CD4-positive, alpha-beta T cell treated with Interferon gamma for 1 hour (primary cell): ENCODE results near the gene DNAH10.
A peak's percentile ranks its signal among the peaks of the same experiment; 100 is the strongest.
"Not testable (repeated sequence)": the region's sequence is repeated elsewhere in the genome, so short reads cannot be mapped to it uniquely, and the experiment has no call there.

Source experiments
- DNase-seq: peaks from one replicate; pipeline ENCODE4 v3.0.0-alpha.2; 2020

Gene DNAH10

DNA sequence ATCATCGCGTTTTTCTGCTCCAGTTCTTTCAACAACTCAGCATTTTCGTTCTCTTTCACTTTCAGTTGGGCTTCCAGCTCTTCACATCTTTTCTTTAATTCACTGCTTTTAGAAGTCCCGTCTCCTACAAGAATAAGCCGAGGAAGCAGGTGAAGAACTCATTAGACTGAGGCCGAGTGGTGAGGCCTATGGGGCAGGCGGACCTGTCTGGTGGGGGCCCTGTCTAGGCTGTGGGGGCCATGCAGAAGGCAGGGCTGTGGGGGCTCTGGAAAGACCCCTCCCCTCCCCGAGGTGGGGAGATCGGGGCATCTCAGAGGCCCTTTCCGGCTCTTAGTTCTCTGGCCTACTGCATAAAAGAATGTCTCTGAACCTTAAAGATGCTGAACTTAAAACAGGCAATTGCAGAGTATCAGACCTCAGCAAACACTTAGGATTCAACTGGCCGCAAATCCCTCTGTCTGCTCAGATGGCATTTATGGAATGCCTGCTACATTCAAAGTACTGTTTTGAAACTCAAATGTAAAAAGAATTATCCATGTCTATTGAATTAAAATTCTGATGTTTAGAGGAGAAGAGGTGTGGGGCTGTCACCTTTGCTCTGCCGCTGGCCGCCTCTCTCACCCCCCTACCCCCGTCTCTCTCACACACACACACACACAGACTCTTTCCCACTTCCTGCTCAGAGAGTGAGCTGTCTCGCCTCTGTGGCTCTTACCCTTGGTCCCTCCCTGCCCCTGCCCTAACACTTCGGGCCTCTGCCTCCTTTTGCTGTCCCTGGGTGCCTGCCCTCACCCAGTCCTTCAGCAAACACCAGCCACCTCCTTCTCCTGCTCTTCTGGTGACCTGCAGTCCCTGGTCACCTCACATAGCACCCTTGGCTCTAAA, 175.8 kb downstream of the DNAH10 start:
- DNase-seq, result peak; percentile 58

DNA sequence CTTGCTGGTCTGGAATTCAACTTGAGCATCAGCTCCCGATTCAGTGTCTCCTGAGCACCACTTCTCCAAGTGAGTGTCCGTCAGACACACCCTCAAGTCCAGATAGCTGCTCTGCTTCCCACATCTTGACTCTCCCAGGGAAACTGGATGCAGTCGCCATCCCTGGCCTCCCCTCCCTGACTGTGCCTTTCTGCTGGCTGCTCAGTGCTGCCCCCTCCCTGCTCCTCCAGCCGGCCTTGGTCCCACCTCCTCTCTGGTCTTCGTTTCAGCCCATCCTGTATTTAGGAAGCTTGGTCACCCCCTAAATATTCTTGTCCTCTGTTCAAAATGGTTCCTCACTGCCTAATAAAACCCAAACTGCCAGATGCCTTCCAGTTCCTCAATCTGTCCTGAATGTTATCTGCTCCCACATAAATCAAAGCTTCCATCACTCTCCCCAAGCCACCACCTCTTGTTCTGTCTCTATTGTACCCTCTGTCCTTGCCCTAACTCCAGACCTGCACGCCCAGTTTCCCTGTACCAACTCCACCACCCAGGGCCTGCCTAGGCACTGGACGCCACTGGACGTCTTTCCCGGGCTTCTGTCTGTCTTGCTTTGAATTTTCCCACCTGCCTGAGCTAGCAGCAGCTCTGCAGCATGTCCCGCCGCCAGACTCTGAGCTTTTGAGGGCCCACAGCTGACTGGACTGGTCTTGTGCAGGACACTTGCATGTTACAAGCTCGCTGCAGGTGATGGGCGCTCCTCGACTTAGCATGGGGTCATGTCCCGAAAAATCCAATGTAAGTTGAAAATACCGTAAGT, 176.8 kb downstream of the DNAH10 start:
- DNase-seq, result no peak

DNA sequence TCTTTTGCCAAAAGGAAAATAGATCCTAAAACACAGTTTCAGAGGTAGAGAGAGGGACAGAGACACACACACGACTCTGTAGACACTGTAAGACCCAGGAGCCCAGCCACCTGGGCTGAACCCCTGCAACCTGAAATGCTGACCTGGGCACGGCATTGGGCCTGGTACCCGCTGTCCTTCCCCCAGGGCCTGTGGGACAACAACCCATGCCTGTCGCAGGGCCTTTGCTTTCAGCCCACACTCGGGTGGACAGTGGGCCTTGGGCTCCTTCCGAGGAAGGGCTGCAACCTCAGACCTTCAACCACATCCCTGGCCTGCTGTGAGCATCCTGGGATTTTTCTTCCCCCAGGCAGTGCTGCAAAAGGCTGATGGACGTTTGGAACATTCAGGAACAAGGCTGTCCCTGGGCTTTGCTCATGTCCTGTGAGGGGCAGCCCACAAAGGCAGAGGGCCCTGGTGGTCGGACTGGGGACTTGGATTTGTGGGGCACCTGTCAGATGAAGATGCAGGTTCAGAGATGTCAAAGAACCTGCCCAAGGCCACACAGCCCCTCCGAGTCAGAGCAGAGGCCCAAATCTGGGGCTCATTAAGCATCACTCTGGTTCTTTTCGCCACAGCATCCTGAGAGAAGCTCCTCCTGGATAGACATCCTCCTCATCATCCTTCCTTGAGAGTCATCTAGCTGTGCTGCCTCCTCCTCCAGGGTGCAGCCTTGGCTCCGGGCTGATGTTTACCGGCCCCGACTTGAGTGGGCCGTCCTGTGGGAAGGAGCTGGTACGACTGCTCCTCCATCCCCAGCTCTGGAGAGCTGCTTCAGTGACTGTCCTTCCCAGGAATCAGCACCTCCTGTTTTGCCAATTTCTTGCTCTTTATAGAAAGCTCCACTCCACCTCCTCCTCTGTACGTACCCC, 177.9 kb downstream of the DNAH10 start:
- no peak for DNase-seq

DNA sequence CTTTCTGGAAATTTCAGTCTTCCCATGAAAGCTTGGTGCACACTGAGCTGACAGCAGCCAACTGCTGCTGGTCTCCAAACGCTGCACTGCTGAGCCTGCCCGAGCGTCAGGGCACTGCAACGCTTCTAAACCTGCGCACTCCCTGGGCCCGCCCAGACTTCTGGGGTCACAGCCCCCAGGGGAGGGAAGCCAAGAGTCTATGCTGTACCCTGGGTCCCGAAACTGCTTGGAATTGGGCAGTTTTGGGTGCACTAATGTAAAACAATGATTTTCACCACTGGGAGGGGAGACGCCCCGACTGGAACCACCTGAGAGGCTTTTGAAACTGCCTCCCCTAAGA, 178.5 kb downstream of the DNAH10 start:
- no peak for DNase-seq

DNA sequence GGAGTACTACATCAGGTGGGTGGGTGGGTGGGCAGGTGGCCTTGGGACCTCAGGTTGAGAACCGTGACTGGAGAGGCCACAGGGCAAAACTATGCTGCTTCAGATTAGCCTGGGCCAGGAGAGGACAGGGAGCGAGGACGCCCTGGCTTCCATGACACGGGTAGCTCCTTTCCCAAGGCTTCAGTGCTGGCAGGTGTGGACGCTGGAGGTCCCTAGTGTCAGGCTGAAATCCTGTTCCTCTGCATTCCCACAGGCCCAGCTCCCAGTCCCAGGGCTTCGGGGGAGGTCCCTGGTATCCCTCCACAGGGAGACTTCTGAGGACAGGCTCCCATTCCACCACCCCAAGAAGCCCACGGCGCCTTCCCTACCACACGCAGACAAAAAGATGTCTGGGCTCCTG, 178.9 kb downstream of the DNAH10 start:
- DNase-seq, result no peak

DNA sequence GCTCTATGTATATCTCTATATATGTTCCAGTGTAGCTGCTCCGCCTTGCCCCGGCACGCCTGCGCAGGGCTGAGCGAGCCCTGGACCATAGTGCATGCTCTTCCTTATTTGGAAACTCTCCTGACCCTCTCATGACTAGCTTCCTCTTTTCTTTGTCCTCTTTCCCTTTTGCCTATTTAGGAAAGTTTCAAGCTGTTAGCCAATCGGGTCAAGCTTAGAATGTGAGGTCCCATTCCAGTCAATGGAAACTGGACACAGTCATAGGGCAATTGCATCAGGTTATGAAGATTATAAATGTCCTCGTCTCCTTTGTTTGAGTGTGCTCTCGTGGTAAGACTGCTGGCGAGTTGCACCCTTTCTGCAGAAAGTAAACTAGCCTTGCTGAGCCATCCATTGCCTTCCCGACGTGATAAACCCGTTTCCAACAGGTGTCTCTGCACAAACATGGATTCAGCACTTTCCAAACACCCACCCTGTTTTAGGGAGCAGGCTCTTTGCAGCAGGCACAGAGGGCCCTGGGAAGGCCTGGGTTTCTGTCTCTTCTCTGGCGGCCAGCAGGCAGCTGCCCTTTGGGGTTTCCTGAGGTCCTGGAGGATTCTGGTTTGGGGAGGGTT, 179.6 kb downstream of the DNAH10 start:
- DNase-seq, result peak; percentile 47

DNA sequence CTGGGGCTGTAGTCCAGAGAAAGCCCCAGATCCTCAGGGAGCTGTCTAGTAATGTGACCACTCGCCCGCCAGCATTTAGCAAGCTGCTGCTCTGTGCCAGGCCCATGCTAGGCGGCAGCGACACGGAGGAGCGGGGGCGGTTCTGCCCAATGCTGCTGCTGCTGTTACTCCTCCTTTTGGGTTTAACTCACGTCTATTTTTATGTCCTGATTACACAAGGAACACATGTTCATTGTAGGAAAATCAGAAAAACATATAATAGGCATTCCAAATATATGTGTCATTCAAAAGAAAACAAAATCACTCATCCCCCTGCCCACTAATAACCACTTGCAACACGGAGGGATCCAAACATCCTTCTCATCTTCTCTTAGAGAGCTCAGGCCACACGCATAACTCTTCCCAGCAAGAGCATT, 180.1 kb downstream of the DNAH10 start:
- DNase-seq, result no peak

DNA sequence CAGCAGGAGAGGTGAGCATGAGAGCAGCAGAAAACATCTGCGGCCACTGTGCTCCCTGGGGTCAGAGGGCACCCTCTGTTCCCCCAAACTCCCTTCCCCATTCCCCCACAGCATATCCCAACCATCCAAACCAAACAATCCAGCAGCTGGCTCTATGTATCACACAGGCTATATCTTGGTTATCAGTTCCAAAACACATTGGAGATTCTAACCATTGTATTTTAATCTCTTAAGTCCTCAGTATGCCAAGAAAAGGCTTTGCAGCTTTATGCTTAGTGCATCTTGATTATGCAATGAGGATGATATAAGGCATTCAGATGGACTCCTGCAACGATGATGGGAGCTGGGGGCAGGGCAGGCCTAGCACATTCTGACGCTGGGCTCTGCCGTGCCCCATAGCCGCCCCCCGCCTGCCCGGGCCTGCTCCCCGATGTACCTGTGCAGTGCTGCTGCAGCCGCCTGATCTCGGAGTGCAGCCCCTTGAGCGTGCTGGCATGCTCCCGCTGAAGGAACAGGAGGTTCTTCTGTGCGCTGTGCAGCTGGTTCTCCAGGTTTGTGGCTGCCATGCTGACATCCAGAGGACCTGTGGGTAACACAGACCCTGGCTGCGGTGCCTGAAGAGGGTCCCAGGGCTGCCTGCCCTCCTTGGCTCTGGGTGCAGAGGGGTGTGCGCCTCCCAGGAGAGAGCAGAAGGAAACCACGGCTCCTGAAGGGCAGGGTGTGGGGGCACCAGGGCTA, 181.0 kb downstream of the DNAH10 start:
- no peak for DNase-seq

DNA sequence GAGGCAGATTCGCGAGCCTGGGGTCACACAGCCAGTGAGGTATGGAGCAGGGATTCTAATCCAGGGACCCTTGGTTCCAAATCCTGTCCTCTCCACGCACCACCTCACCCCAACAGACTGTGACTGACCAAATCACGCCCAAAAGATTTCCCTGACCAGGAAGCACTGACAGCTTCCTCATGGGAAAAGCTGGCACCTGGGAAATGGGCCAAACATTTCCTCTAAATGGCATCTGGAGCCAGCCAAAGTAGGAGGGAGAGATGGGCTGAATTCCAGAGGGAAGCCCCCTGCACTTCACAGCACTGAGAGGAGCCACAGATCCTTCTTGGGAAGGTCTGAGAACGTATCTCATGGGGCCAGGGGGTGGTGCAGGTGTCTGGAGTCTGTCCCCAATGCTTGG, 181.7 kb downstream of the DNAH10 start:
- DNase-seq, result no peak

DNA sequence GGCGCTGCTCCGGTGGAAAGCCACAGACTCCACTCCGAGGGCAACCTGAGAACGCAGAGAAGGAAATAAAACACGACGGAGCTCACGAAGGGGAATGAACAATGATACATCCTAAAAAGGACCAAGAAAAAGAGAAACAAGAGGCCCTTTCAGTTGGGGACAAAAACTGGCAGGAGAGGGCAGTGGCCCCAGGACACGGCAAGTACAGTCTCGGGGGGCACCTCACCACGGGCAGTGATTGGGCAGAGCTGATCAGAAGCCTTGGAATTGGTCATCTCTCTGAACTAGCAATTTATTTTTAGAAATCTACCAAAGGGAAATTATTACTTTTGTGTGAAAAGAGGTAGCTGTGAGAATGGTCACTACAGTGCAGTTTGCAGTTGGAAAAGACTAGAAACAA, 182.6 kb downstream of the DNAH10 start:
- no peak for DNase-seq

DNA sequence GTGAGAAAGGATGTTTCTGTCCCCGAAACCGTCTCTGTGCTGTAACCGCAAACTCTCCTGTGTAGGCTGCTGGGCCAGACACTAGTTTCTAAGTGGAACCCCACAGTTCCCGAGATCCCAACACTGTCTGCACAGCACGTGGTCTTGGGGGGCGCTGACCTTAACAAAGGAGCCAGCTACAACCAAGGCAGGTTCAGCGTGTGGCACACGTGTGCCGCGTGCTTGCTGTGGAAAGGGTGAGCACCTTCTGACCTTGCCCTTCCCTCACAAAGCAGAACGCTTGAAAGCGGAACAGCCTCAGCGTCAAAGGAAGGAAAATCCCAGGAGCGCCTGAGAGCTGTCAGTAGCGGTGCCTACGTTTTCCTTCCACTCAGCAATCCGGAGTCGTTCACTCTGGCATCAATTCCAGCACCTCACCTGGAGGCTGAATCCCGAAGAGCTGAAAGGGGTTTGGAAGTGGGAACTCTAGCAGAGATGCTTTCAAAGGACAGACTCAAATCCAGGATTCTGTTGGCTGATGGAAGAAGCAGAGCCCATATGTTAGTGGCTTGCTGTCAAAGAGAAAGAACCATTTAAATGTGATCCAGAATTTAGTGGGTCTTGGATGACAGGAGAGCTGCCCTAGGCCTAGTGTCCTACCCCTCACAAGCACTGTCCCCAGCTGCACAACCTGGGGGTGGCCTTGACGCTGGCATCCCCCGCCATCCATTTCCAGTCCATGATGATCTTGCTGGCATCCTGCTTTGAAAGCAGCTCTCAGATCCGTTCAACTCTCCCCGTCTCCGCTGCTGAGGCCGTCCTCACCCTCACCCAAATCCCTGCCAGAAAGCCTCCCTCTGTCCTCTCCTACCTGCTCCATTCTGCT, 183.4 kb downstream of the DNAH10 start:
- DNase-seq, result no peak

DNA sequence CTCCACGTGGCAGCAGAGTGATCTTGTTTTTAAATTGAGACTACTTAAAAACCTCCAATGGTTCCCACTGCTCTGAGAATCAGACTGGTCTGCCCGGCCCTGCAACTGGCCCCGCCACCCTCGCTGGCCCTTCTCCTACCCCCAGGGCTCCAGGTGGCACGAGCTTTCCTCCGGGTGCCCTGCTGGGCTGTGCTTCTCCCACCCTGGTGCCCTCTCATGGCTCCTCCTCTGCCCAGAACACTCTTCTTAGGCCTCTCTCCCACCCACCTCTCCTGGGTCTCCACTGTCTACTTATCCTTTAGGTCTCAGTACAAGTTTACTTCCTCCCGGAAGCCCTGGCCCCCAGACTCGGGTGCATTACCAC, 184.0 kb downstream of the DNAH10 start:
- no peak for DNase-seq

DNA sequence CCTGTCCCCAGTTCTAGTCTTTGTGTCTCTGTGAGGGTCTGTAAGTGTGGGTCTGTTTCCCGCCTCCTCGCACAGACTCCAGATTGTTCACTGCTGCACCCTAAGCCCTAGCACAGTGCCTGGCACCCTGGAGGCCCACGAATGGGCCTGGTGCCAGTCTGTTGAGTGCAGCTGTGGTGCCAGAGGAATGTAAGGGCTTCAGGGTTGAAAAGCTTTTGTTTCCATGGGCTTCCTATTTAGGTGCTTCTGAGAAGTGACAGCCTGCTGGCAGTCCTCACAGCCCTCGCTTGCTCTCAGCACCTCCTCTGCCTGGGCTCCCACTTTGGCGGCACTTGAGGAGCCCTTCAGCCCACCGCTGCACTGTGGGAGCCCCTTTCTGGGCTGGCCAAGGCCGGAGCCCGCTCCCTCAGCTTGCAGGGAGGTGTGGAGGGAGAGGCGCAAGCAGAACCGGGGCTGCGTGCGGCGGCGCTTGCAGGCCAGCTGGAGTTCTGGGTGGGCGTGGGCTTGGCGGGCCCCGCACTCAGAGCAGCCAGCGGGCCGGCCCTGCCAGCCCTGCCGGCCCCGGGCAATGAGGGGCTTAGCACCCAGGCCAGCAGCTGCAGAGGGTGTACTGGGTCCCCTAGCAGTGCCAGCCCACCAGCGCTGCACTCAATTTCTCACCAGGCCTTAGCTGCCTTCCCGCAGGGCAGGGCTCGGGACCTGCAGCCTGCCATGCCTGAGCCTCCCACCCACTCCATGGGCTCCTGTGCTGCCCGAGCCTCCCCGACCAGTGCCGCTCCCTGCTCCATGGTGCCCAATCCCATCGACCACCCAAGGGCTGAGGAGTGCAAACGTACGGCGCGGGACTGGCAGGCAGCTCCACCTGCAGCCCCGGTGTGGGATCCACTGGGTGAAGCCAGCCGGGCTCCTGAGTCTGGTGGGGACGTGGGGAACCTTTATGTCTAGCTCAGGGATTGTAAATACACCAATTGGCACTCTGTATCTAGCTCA, 184.7 kb downstream of the DNAH10 start:
- DNase-seq, result not testable (repeated sequence)

DNA sequence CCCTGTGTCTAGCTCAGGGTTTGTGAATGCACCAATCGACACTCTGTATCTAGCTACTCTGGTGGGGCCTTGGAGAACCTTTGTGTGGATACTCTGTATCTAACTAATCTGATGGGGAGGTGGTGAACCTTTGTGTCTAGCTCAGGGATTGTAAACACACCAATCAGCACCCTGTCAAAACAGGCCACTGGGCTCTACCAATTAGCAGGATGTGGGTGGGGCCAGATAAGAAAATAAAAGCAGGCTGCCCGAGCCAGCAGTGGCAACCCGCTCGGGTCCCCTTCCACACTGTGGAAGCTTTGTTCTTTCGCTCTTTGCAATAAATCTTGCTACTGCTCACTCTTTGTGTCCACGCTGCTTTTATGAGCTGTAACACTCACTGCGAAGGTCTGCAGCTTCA, 185.4 kb downstream of the DNAH10 start:
- DNase-seq, result not testable (repeated sequence)

DNA sequence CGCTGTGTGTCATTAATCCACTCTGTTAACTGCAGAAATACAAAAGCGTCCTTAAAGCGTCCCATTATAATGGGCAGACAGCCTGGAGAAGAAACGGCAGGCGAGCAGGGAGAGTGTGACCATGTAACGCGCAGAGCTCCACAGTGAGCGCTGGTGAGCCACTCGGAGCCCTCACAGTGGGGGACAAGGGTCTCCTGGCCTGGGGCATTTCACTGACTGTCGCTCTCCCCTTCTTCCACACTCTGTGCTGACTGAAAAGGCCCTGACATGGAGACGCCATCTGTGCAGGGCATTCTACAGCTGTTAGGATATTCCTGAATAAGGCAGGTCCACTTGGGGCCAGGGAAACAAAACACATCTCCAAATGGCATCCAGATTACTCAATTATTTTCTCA, 186.3 kb downstream of the DNAH10 start:
- DNase-seq, result no peak

DNA sequence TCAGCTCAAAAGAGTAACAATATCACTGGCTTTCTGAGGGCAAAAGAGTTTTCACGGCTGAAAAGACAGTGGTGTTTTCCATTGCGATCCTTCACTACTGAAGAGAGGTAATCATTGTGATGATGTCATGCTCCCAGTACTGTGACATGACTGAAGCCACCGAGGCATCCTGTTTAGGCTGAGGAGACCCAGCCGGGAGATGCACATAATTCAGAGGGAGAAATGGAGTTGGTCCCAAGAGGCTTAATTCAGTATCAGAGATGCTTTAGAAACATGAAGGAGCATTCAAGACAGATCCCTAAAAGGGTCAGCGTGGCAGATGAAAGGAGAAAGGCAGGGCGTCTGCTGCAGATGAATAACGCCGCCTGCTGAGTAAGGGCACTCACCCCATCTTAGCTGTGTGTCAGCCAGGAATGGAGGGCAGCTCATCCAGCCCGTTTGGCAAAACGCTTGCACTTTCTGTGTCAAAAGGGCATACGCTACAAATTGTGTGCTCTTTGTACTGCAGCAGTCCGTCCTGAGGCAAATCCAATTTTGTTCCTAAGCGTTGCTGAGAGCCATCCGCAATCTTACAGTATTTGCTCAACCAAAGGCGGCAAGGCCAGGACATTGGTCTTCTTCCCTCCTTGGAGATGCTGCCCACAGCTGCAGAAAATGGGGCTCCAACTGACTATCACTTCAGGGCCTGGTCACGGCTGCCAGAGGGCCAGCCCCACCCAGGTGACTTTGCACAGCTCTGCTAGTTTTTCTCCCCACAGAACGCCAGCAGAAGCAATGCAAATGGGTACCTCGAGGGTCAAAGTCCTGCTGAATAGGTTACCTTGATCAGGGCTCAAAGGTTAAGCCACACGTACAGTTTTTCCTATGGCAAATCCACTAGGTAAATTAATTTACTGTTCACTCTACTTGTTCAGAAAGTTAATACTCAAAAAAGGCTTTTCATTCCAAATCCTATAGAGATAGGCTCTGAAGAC, 187.0 kb downstream of the DNAH10 start:
- DNase-seq, result no peak

DNA sequence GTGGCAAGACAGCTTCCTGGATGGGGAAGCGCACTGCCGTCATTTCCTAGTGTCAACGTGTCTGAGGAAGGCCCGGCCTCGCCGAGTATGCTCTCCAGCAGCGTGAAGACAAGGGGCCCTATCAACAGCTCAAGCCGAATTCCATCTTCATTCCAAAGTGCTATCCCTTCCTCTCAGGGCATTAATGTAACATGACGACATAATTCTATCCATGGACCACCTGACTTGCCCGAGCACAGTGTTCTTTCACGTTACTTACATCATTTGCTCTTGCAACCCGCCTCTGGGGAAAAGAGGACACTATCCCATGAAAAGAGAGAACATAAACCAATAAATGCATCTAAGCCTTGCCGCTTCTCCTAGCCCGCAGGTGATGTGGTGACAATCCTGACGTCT, 187.7 kb downstream of the DNAH10 start:
- no peak for DNase-seq
